Ishikawa (cell line): ENCODE results near the gene CXXC5.

Experiments used
- CEBPB ChIP-seq: IDR thresholded peaks from 2 replicates; pipeline ENCODE4 v1.6.1; 2012
- EP300 ChIP-seq: IDR thresholded peaks from 2 replicates; pipeline ENCODE4 v1.6.1; 2012; ENCODE audit warnings: borderline replicate concordance
- TAF1 ChIP-seq: IDR thresholded peaks from 2 replicates; pipeline ENCODE4 v1.6.1; 2012; ENCODE audit warnings: low read depth, mild to moderate bottlenecking
- TF ChIP-seq, protein P1 (sequence below): IDR thresholded peaks from 2 replicates; pipeline ENCODE4 v1.6.1; 2012

DNA sequence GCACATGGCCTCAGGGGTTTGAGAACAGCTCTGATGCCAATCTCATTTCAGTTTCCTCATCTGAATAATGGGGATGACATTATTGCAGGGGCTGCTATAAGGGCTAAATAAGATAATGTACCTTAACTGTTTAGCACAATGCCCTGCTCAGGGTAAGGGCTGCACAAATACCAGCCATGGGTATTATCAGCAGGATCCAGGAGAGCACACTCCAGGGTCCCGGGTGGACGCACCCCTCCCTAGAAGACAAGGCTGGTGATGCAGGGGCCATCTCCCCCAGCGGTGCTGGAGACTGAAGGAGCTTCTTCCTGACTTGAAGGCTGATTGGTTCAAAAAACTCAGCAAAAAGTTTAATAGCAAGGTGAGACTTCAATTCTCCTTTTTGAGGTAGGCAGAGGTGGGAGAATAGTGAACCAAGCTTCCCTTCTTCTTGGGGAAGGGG is 2.7 kb upstream of the CXXC5 start:
- TF ChIP-seq CEBPB: no peak
- TF ChIP-seq EP300: no peak
- TF ChIP-seq TAF1: no peak
- TF ChIP-seq, protein P1, sequence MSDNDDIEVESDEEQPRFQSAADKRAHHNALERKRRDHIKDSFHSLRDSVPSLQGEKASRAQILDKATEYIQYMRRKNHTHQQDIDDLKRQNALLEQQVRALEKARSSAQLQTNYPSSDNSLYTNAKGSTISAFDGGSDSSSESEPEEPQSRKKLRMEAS: no peak
